NCI-H2107 treated with DMSO at 0.1 percent for 48 hours (cell line): ENCODE data around the gene PYHIN1.

Experiments
- DNase-seq: peaks from one replicate; lab custom pipeline; 2025; ENCODE audit not compliant: unreplicated experiment; lab: John Stamatoyannopoulos, UW

Gene PYHIN1

DNA sequence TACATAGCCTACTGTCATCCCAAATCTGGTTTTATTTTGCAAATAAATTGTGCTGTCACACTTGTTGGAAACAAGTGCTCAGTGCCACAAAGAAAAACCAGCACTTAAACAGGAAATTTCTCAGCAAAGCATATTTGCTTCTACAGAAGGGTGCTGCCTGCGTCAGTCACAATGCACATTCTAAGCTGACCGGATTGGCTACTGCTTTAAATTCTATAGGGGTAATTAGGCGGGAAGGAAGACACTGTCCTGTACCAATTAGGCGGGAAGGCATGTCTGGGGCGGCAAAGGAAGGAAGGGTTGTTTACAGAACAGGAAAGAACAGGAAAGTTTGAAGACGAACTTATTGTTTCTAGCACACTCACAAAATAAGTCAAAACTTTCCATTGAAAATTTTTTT lies 81.1 kb downstream of the PYHIN1 start:
- no peak for DNase-seq

DNA sequence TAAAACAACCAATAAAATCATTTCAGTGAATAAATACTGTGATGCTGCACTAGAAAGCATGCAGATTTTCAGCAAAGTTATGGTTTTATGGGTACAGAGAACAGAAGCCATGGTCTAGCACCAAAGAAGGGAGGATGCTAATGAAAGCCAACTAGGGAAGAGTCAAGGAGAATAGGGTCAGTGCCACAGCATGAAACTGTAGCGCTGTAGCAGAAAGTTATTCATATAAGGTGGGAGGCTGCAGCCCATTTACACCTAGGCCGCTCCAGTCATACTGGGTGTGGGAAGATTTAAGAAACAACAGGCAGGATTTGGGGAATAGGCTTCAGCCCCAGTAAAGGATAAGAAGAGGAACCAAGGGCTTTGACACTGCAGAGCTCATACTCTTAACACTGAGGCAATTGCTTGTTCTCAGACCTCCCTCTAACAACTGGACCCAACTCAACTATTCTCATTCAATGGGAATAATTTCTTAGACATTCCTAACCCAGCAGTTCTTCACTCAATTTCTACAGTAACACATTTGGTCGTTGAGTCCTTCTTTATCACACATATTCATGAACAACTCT lies 82.7 kb downstream of the PYHIN1 start:
- DNase-seq = no peak

DNA sequence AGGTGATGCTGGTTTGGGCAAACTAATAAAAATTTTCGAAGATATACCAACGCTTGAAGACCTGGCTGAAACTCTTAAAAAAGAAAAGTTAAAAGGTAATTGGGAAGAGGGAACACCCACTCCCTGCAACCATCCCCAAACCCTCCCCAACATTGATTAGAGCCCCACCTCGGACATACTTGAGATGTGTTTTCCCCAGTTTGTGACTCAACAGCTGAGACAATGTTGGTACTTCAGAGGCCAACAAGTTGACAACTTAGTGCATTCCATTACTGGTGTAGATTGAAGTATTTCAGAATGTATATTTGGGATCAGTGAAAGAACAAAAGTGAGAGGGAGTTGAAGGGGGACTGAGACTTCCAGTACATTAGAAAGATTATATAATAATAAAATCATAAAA lies 83.5 kb downstream of the PYHIN1 start:
- no peak for DNase-seq

DNA sequence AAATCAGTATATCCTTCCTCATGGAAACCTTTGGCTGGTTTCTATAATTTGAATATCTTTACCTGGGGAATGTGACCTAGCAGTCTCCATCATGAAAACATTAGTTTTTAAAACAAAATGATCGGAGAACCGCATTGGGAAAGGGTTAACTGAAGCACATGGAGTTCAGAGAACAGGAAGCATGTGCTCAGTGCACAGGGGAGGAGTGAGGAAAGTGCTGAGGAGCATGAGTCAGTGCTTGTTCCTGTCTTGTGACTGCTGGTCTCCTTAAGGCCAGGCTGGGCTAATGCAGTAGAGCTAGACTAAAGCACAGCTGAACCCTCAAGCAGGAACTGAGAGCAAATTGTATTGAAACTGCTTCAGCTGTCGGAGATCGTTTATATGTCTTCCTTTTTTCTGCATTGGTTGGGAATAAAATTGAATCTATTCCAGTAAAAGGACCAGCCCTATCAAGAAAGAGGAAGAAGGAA lies 84.1 kb downstream of the PYHIN1 start:
- DNase-seq = no peak

GRCh38 chr1:159023723-159024122 lies 92.4 kb downstream of the PYHIN1 start:
- DNase-seq = no peak

GRCh38 chr1:159025043-159025442 lies 93.7 kb downstream of the PYHIN1 start:
- no peak for DNase-seq
